Liver (tissue), 9 donors: ENCODE data around the gene DGKH. TPM values are rescaled to one million over a fixed set of nuclear protein-coding genes. Genes with fewer than 3 reads are reported as not detected.

Experiments used
- DNase-seq: peaks from one replicate; pipeline ENCODE4 v3.0.0-alpha.2; 2017; ENCODE audit warnings: low spot score
- H3K27ac ChIP-seq, 2 donors: one replicate each; pipeline ENCODE4 v1.7.0; 2013; ENCODE audit warnings: inconsistent platforms in 2 of 2, low read length in 2 of 2, control low read depth in 1 of 2, low read depth in 1 of 2, mild to moderate bottlenecking in 1 of 2
- H3K27me3 ChIP-seq, 4 donors: one replicate each; pipeline versions ENCODE4 v1.6.1 to v1.7.0; 2013; ENCODE audit warnings: low read length in 3 of 4, inconsistent platforms in 1 of 4, mild to moderate bottlenecking in 1 of 4, moderate library complexity in 1 of 4; ENCODE audit not compliant: control insufficient read depth in 4 of 4, insufficient read depth in 4 of 4
- H3K36me3 ChIP-seq, 4 donors: one replicate each; pipeline versions ENCODE4 v1.6.1 to v1.7.0; 2013; ENCODE audit warnings: low read length in 3 of 4, mild to moderate bottlenecking in 3 of 4, low read depth in 1 of 4, moderate library complexity in 1 of 4; ENCODE audit not compliant: control insufficient read depth in 4 of 4, insufficient read depth in 3 of 4
- H3K4me1 ChIP-seq, 4 donors: one replicate each; pipeline versions ENCODE4 v1.6.1 to v1.7.0; 2013; ENCODE audit warnings: low read length in 3 of 4, mild to moderate bottlenecking in 3 of 4, moderate library complexity in 1 of 4; ENCODE audit not compliant: control insufficient read depth in 4 of 4, insufficient read depth in 4 of 4
- H3K4me3 ChIP-seq, 3 donors: one replicate each; pipeline versions ENCODE4 v1.6.1 to v1.7.0; 2013; ENCODE audit warnings: low read length in 3 of 3, control low read depth in 1 of 3, low read depth in 1 of 3, mild to moderate bottlenecking in 1 of 3
- H3K9ac ChIP-seq, 2 donors: one replicate each; pipeline ENCODE4 v1.7.0; 2013; ENCODE audit warnings: low read length in 2 of 2, mild to moderate bottlenecking in 2 of 2, moderate library complexity in 2 of 2, control low read depth in 1 of 2, low read depth in 1 of 2
- H3K9me3 ChIP-seq, 4 donors: one replicate each; pipeline versions ENCODE4 v1.6.1 to v1.7.0; 2013; ENCODE audit warnings: low read length in 3 of 4; ENCODE audit not compliant: control insufficient read depth in 4 of 4
- EGR1 ChIP-seq, 2 donors: IDR thresholded peaks; 2 replicates each; pipeline ENCODE4 v1.6.1; 2016 to 2018; ENCODE audit warnings: antibody characterized with exemption in 2 of 2, low read depth in 2 of 2
- FOXA1 ChIP-seq: IDR thresholded peaks from 2 replicates; pipeline ENCODE4 v1.6.1; 2016; ENCODE audit warnings: antibody characterized with exemption
- FOXA2 ChIP-seq: IDR thresholded peaks from 2 replicates; pipeline ENCODE4 v1.6.1; 2016; ENCODE audit warnings: antibody characterized with exemption
- GABPA ChIP-seq, 2 donors: IDR thresholded peaks in 1 of 2; conservative IDR thresholded peaks in 1 of 2; 2 replicates each; pipeline ENCODE4 v1.6.1; 2016; ENCODE audit warnings: antibody characterized with exemption in 2 of 2, mild to moderate bottlenecking in 1 of 2, moderate library complexity in 1 of 2
- HNF4A ChIP-seq, 2 donors: conservative IDR thresholded peaks; 2 replicates each; pipeline ENCODE4 v1.6.1; 2016; ENCODE audit warnings: antibody characterized with exemption in 2 of 2, mild to moderate bottlenecking in 2 of 2
- HNF4G ChIP-seq: IDR thresholded peaks from 2 replicates; pipeline ENCODE4 v1.6.1; 2016; ENCODE audit warnings: antibody characterized with exemption
- JUND ChIP-seq, 2 donors: IDR thresholded peaks; 2 replicates each; pipeline ENCODE4 v1.6.1; 2016; ENCODE audit warnings: antibody characterized with exemption in 2 of 2
- NR2F2 ChIP-seq: IDR thresholded peaks from 2 replicates; pipeline ENCODE4 v1.6.1; 2016; ENCODE audit warnings: antibody characterized with exemption
- RAD21 ChIP-seq, 2 donors: IDR thresholded peaks; 2 replicates each; pipeline ENCODE4 v1.6.1; 2016; ENCODE audit warnings: antibody characterized with exemption in 2 of 2, mild to moderate bottlenecking in 2 of 2
- RXRA ChIP-seq, 2 donors: IDR thresholded peaks; 2 replicates each; pipeline ENCODE4 v1.6.1; 2017 to 2018; ENCODE audit warnings: antibody characterized with exemption in 2 of 2, mild to moderate bottlenecking in 1 of 2
- SP1 ChIP-seq: IDR thresholded peaks from 2 replicates; pipeline ENCODE4 v1.6.1; 2018; ENCODE audit warnings: antibody characterized with exemption, mild to moderate bottlenecking
- TAF1 ChIP-seq: conservative IDR thresholded peaks from 2 replicates; pipeline ENCODE4 v1.6.1; 2016; ENCODE audit warnings: antibody characterized with exemption, mild to moderate bottlenecking
- YY1 ChIP-seq: IDR thresholded peaks from 2 replicates; pipeline ENCODE4 v1.6.1; 2016; ENCODE audit warnings: antibody characterized with exemption, mild to moderate bottlenecking
- WGBS: extraction: QIAGEN DNeasy Blood & Tissue Kit; methylation state at CpG from one replicate; pipeline ENCODE4 v1.1.7; 2013; 5-methylcytosine and 5-hydroxymethylcytosine counted together
- polyA plus RNA-seq, 2 donors: library from polyadenylated mRNA; stranded (reverse) in 1 of 2; unstranded in 1 of 2; fragments of 200-250 nt in 1 of 2; fragments of >200 nt in 1 of 2; fragmentation: Nextera tagmentation in 1 of 2; extraction: Ambion mirVana in 1 of 2; gene quantifications; one replicate each; pipeline versions ENCODE4 v1.2.1 to v1.2.3, GENCODE V29; 2013 to 2015
- total RNA-seq, 2 donors: library from RNA; depleted of rRNA; stranded (reverse); fragments of >200 nt; gene quantifications; one replicate each; pipeline ENCODE4 v1.2.3, GENCODE V29; 2014
- TF ChIP-seq, protein P1 (sequence below): IDR thresholded peaks from 2 replicates; pipeline ENCODE4 v1.6.1; 2016; ENCODE audit warnings: antibody characterized with exemption
- TF ChIP-seq, protein P2 (sequence below): IDR thresholded peaks from 2 replicates; pipeline ENCODE4 v1.6.1; 2016; ENCODE audit warnings: antibody characterized with exemption
- TF ChIP-seq, protein P3 (sequence below): IDR thresholded peaks from 2 replicates; pipeline ENCODE4 v1.6.1; 2016; ENCODE audit warnings: antibody characterized with exemption
- TF ChIP-seq, protein P4 (sequence below): IDR thresholded peaks from 2 replicates; pipeline ENCODE4 v1.6.1; 2016; ENCODE audit warnings: antibody characterized with exemption, mild to moderate bottlenecking
- TF ChIP-seq, protein P5 (sequence below): fragments of 150-350 bp; IDR thresholded peaks from 2 replicates; pipeline ENCODE4 v1.5.1; 2017; ENCODE audit warnings: improper control_type of control experiment, low read depth, low read length; ENCODE audit not compliant: missing input control
- donor health status: healthy.
- donor health status: healthy.
- donor health status: healthy.
- donor health status: healthy.
- donor health status: healthy.

DGKH gene
- total and polyA plus RNA-seq, 4 donors = 0.25 to 3.7 (median 0.97) TPM

DNA sequence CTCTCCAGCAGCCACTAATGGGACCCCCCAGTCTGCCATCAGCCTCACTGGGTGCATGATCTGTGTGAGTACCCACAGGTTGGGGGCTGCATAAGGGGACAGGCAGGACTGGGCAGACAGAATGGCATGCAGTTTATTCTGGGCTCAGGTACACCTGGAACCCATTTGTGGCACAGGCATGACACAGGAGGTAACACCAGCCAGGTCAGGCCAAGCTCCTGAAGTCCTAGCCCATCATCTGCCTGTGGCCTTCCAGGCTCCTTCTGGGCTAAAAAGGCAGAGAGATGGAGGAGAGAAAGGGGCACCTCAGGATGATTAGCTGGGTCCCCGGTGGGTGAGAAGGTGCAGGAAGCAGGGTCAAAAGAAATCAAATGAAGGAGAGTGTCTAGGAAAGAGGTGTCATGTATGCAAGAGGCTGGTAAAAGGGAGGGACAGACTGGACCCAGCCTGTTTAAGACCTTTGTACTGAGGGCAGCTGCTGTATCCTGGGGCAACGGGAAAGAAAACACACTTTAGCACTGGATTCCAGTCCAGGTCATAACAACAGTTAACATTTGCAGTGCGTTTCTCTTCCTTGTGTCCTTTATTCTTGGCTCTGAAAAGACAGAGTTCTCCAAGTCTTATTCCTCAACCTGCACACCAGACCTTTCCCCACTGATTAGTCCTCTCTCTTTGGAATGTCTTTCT, 20.2 kb upstream of the DGKH start:
- Histone ChIP-seq H3K27ac (peak overlapping the region; percentile 26 to 79), H3K27me3 (no peaks in the 10 kb centered on the region), H3K4me1 (peaks cover 2 to 13% (median 10%) of the 10 kb centered on the region in 4 donors), H3K36me3 (no peaks in the 10 kb centered on the region), H3K9ac (peak overlapping the region in 1 of 2 donors; percentile 61), H3K4me3 (no peak overlapping the region), H3K9me3 (no peaks in the 10 kb centered on the region)
- DNase-seq = peak; percentile 39
- TF ChIP-seq SP1 (peak; percentile 98), GABPA (IDR thresholded peaks at IDR 0.05 in 1 of 2, conservative IDR thresholded peaks at IDR 0.05 in 1 of 2) (no peak), NR2F2 (no peak), JUND (IDR thresholded peaks at IDR 0.05) (peak; percentile 63 to 77), YY1 (peak; percentile 41), FOXA2 (no peak), EGR1 (IDR thresholded peaks at IDR 0.05; ENCODE audit: low read depth in 2 of 2) (no peak), RAD21 (IDR thresholded peaks at IDR 0.05) (peak; percentile 28 to 31), HNF4G (peak; percentile 95), FOXA1 (no peak), HNF4A (conservative IDR thresholded peaks at IDR 0.05) (peak; percentile 99 to 100), RXRA (IDR thresholded peaks at IDR 0.05) (peak; percentile 75 to 79), TAF1 (no peak)
- TF ChIP-seq, protein P1, sequence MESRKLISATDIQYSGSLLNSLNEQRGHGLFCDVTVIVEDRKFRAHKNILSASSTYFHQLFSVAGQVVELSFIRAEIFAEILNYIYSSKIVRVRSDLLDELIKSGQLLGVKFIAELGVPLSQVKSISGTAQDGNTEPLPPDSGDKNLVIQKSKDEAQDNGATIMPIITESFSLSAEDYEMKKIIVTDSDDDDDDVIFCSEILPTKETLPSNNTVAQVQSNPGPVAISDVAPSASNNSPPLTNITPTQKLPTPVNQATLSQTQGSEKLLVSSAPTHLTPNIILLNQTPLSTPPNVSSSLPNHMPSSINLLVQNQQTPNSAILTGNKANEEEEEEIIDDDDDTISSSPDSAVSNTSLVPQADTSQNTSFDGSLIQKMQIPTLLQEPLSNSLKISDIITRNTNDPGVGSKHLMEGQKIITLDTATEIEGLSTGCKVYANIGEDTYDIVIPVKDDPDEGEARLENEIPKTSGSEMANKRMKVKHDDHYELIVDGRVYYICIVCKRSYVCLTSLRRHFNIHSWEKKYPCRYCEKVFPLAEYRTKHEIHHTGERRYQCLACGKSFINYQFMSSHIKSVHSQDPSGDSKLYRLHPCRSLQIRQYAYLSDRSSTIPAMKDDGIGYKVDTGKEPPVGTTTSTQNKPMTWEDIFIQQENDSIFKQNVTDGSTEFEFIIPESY = peak; percentile 51
- TF ChIP-seq, protein P2, sequence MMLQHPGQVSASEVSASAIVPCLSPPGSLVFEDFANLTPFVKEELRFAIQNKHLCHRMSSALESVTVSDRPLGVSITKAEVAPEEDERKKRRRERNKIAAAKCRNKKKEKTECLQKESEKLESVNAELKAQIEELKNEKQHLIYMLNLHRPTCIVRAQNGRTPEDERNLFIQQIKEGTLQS = no peak
- TF ChIP-seq, protein P3, sequence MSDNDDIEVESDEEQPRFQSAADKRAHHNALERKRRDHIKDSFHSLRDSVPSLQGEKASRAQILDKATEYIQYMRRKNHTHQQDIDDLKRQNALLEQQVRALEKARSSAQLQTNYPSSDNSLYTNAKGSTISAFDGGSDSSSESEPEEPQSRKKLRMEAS = peak; percentile 68
- TF ChIP-seq, protein P4, sequence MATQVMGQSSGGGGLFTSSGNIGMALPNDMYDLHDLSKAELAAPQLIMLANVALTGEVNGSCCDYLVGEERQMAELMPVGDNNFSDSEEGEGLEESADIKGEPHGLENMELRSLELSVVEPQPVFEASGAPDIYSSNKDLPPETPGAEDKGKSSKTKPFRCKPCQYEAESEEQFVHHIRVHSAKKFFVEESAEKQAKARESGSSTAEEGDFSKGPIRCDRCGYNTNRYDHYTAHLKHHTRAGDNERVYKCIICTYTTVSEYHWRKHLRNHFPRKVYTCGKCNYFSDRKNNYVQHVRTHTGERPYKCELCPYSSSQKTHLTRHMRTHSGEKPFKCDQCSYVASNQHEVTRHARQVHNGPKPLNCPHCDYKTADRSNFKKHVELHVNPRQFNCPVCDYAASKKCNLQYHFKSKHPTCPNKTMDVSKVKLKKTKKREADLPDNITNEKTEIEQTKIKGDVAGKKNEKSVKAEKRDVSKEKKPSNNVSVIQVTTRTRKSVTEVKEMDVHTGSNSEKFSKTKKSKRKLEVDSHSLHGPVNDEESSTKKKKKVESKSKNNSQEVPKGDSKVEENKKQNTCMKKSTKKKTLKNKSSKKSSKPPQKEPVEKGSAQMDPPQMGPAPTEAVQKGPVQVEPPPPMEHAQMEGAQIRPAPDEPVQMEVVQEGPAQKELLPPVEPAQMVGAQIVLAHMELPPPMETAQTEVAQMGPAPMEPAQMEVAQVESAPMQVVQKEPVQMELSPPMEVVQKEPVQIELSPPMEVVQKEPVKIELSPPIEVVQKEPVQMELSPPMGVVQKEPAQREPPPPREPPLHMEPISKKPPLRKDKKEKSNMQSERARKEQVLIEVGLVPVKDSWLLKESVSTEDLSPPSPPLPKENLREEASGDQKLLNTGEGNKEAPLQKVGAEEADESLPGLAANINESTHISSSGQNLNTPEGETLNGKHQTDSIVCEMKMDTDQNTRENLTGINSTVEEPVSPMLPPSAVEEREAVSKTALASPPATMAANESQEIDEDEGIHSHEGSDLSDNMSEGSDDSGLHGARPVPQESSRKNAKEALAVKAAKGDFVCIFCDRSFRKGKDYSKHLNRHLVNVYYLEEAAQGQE = peak; percentile 84
- TF ChIP-seq, protein P5, sequence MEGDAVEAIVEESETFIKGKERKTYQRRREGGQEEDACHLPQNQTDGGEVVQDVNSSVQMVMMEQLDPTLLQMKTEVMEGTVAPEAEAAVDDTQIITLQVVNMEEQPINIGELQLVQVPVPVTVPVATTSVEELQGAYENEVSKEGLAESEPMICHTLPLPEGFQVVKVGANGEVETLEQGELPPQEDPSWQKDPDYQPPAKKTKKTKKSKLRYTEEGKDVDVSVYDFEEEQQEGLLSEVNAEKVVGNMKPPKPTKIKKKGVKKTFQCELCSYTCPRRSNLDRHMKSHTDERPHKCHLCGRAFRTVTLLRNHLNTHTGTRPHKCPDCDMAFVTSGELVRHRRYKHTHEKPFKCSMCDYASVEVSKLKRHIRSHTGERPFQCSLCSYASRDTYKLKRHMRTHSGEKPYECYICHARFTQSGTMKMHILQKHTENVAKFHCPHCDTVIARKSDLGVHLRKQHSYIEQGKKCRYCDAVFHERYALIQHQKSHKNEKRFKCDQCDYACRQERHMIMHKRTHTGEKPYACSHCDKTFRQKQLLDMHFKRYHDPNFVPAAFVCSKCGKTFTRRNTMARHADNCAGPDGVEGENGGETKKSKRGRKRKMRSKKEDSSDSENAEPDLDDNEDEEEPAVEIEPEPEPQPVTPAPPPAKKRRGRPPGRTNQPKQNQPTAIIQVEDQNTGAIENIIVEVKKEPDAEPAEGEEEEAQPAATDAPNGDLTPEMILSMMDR = no peak
- 20% methylated on average over 3 of the region's 3 CpGs for WGBS
